ENCODE results near the gene MOB4.

MOB4 gene

DNA sequence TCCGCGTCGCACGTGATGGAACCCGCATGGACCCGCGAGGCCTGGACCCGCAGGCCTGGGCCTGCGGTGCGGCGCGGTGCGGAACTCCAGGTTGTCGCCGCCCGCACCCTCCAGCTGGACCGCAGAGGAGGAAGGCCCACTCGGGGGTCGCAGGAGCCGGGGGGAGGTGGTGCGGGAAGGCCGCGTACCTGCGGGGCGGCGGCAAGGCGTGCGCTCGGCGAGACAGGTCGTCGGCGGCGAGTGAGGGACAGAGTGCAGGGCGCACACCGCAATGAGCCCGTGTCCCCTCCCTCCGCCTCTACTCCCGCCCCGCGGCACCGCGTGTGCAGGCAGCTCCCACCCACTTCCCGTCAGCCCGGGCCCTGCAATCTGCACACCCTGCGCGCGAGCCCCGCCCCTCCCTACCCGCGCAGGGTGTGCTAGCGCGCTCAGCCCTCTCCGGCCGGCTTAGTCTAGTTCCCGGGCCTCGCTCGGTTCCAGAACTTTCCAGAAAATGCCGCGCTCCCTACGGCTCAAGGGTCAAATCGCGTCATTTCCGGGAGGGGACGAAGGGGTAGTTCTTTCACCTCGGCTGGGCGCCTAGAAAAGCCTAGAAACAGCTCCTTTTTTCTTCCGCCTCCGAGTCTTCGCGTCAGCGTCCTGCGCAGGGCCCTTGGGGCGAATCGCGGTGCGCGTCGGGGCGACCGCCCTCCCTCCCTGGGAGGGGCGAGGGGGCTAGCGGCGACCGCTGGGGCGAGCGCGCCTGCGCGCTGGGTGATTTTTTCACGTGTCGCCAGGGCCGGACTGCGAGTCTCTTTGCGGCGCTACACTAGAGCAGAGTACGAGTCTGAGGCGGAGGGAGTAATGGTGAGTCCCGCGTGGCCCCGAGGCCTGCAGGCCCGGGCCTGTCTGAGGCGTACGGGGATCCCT is 16.0 kb upstream of the MOB4 start, which contains the start of the genes HSPD1 and HSPE1:
TSS of gene HSPD1 (minus strand) at position 247 of the 909 bp plus-strand sequence. CDS start 992 bp downstream, outside the sequence.
TSS of gene HSPE1 (plus strand) at position 786 of the 909 bp plus-strand sequence. CDS start at position 844, 58 bp downstream.
- Histone ChIP-seq H3K4me3 (ENCODE audit: low read depth, low read length) (peak within 1 kb of the TSS; percentile 91), H3K23ac (ENCODE audit: low read length) (no peak within 1 kb of the TSS), H3K9ac (ENCODE audit: low read length) (peak within 1 kb of the TSS; percentile 87), H3K79me1 (ENCODE audit: low read length) (peaks cover 14% of the 10 kb centered on the region), H3K4me2 (ENCODE audit: low read length) (peak within 1 kb of the TSS; percentile 88), H3K18ac (ENCODE audit: low read length) (peak within 1 kb of the TSS; percentile 71), H3K14ac (ENCODE audit: low read length) (peak within 1 kb of the TSS; percentile 79), H3K9me3 (ENCODE audit: insufficient read depth, low read depth, low read length) (no peaks in the 10 kb centered on the region), H3K4me1 (ENCODE audit: control insufficient read depth in 1 of 2, insufficient read depth in 2 of 2, low read length in 2 of 2) (peaks cover 0 to 3% of the 10 kb centered on the region in 2 experiments), H3K4ac (ENCODE audit: low read depth, low read length) (peak within 1 kb of the TSS; percentile 75), H4K91ac (ENCODE audit: low read depth, low read length) (peak within 1 kb of the TSS; percentile 83), H3K27ac (ENCODE audit: low read depth, low read length) (peak within 1 kb of the TSS; percentile 90), H2AK5ac (ENCODE audit: low read length) (peak within 1 kb of the TSS; percentile 31), H2BK120ac (ENCODE audit: insufficient read depth, low read length, poor library complexity) (peak within 1 kb of the TSS; percentile 85), H2BK5ac (ENCODE audit: low read depth, low read length, poor library complexity) (peak within 1 kb of the TSS; percentile 71), H3K79me2 (ENCODE audit: control insufficient read depth, insufficient read depth, low read length, poor library complexity) (peaks cover 20% of the 10 kb centered on the region), H2BK12ac (ENCODE audit: low read length) (no peak within 1 kb of the TSS), H4K8ac (ENCODE audit: low read depth, low read length) (peak within 1 kb of the TSS; percentile 74), H3K36me3 (ENCODE audit: control insufficient read depth in 1 of 2, insufficient read depth in 2 of 2, low read length in 2 of 2) (peaks cover 12 to 20% of the 10 kb centered on the region in 2 experiments), H2AFZ (ENCODE audit: insufficient read depth, low read length, poor library complexity) (peak within 1 kb of the TSS; percentile 75), H3K27me3 (ENCODE audit: insufficient read depth, low read length) (no peaks in the 10 kb centered on the region), H4K12ac (ENCODE audit: low read depth, low read length) (peak within 1 kb of the TSS; percentile 68)
- peak; percentile 99 to 100 for DNase-seq
- no CpG with 5 or more reads among the region's 104 CpGs for WGBS (ENCODE audit: extremely low coverage, insufficient coverage, insufficient read length)

DNA sequence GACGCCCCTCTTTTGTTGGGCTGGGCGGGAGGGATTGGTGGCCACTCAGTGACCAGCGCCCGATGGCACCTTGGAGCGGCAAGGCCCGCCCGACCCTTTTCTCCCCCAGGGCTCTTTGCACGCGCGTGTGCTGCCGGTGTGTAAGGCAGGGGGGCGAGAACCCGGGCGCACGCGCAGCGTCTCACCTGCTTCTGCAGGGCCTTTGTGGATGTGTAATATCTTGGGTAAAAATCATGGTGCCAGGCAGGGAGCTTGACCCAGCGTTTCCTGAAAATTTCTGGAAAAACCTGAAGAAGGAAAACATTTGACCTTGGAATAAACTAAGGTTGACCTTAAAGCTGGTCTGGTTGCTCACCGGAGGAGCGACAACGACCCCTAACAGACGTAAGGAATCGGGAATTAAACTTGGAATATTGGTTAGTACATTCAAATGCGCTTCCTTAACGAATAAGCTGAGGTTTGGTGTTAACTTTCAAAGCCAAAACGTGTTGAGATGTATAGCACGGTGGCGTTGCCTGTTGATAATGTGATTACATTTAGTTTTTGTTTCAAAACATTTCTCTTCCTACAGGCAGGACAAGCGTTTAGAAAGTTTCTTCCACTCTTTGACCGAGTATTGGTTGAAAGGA is 15.2 kb upstream of the MOB4 start:
- Histone ChIP-seq H3K18ac (ENCODE audit: low read length) (no peak overlapping the region), H2BK12ac (ENCODE audit: low read length) (no peak overlapping the region), H3K4me1 (ENCODE audit: control insufficient read depth in 1 of 2, insufficient read depth in 2 of 2, low read length in 2 of 2) (peaks cover 0 to 3% of the 10 kb centered on the region in 2 experiments), H4K12ac (ENCODE audit: low read depth, low read length) (peak overlapping the region; percentile 45), H3K4me2 (ENCODE audit: low read length) (peak overlapping the region; percentile 88), H3K79me2 (ENCODE audit: control insufficient read depth, insufficient read depth, low read length, poor library complexity) (peaks cover 20% of the 10 kb centered on the region), H3K4me3 (ENCODE audit: low read depth, low read length) (peak overlapping the region; percentile 91), H4K91ac (ENCODE audit: low read depth, low read length) (peak overlapping the region; percentile 83), H4K8ac (ENCODE audit: low read depth, low read length) (peak overlapping the region; percentile 74), H3K36me3 (ENCODE audit: control insufficient read depth in 1 of 2, insufficient read depth in 2 of 2, low read length in 2 of 2) (peaks cover 11 to 17% of the 10 kb centered on the region in 2 experiments), H3K27ac (ENCODE audit: low read depth, low read length) (peak overlapping the region; percentile 90), H3K4ac (ENCODE audit: low read depth, low read length) (peak overlapping the region; percentile 61), H2BK5ac (ENCODE audit: low read depth, low read length, poor library complexity) (peak overlapping the region; percentile 71), H2AFZ (ENCODE audit: insufficient read depth, low read length, poor library complexity) (peak overlapping the region; percentile 75), H3K14ac (ENCODE audit: low read length) (peak overlapping the region; percentile 41), H3K9ac (ENCODE audit: low read length) (peak overlapping the region; percentile 78), H3K79me1 (ENCODE audit: low read length) (peaks cover 14% of the 10 kb centered on the region), H3K9me3 (ENCODE audit: insufficient read depth, low read depth, low read length) (no peaks in the 10 kb centered on the region), H3K27me3 (ENCODE audit: insufficient read depth, low read length) (no peaks in the 10 kb centered on the region), H3K23ac (ENCODE audit: low read length) (no peak overlapping the region), H2AK5ac (ENCODE audit: low read length) (peak overlapping the region; percentile 4), H2BK120ac (ENCODE audit: insufficient read depth, low read length, poor library complexity) (peak overlapping the region; percentile 85)
- peak in 1 of 2 donors; percentile 28 for DNase-seq
- no CpG with 5 or more reads among the region's 30 CpGs for WGBS (ENCODE audit: extremely low coverage, insufficient coverage, insufficient read length)

DNA sequence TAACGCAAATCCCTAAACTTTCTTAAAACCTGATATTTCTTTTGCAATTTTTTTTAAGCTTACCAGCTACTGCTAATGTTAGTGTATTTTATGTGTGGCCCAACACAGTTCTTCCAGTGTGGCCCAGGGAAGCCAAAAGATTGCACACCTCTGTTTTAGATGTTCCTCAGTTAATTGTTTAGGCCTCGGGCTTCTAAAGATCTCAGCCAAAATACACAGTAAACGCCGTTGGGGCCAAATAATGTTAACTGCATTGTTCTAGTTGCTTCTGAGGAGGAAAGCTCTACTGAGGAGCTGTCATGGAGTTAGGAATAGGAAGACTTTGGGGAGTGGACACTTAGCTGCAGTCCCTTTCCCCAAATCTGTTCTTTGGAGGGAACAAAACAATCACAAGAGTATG is 13.7 kb upstream of the MOB4 start:
- H3K79me2 ChIP-seq (ENCODE audit: control insufficient read depth, insufficient read depth, low read length, poor library complexity): peaks cover 20% of the 10 kb centered on the region
- no peak overlapping the region for H3K23ac ChIP-seq (ENCODE audit: low read length)

DNA sequence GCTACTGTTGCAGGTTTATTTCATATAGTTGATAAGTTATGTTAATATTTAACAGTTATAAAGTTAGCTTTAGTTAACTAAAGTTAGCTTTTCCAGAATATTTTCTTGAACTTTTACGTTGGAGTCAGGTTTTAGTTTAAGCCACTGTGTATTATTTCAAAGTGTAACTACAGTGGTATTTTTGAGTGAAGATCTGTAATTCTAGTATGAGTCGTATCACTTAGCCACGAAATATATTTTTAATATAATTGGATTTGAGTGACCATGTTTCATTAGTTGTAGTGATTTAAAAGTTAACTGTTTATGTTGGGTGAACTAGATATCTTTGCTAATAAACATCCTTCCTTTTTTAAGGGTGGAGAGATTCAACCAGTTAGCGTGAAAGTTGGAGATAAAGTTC is 13.2 kb upstream of the MOB4 start:
- Histone ChIP-seq H3K79me2 (ENCODE audit: control insufficient read depth, insufficient read depth, low read length, poor library complexity) (peaks cover 20% of the 10 kb centered on the region), H2BK12ac (ENCODE audit: low read length) (no peak overlapping the region), H3K4me2 (ENCODE audit: low read length) (no peak overlapping the region), H3K14ac (ENCODE audit: low read length) (no peak overlapping the region), H2AK5ac (ENCODE audit: low read length) (no peak overlapping the region), H3K4me1 (ENCODE audit: control insufficient read depth in 1 of 2, insufficient read depth in 2 of 2, low read length in 2 of 2) (peaks cover 0 to 3% of the 10 kb centered on the region in 2 experiments), H3K27ac (ENCODE audit: low read depth, low read length) (no peak overlapping the region), H3K79me1 (ENCODE audit: low read length) (peaks cover 14% of the 10 kb centered on the region), H4K91ac (ENCODE audit: low read depth, low read length) (no peak overlapping the region), H3K9me3 (ENCODE audit: insufficient read depth, low read depth, low read length) (no peaks in the 10 kb centered on the region), H4K8ac (ENCODE audit: low read depth, low read length) (no peak overlapping the region), H3K27me3 (ENCODE audit: insufficient read depth, low read length) (no peaks in the 10 kb centered on the region), H2BK120ac (ENCODE audit: insufficient read depth, low read length, poor library complexity) (no peak overlapping the region), H3K23ac (ENCODE audit: low read length) (no peak overlapping the region), H2BK5ac (ENCODE audit: low read depth, low read length, poor library complexity) (no peak overlapping the region), H3K9ac (ENCODE audit: low read length) (no peak overlapping the region), H3K18ac (ENCODE audit: low read length) (no peak overlapping the region), H4K12ac (ENCODE audit: low read depth, low read length) (no peak overlapping the region), H3K36me3 (ENCODE audit: control insufficient read depth in 1 of 2, insufficient read depth in 2 of 2, low read length in 2 of 2) (peaks cover 9 to 11% of the 10 kb centered on the region in 2 experiments), H2AFZ (ENCODE audit: insufficient read depth, low read length, poor library complexity) (no peak overlapping the region), H3K4ac (ENCODE audit: low read depth, low read length) (no peak overlapping the region), H3K4me3 (ENCODE audit: low read depth, low read length) (no peak overlapping the region)
- no peak for DNase-seq
- WGBS (ENCODE audit: extremely low coverage, insufficient coverage, insufficient read length): no CpG with 5 or more reads among the region's 4 CpGs

More for the DNA sequence above, 13.7 kb upstream of the MOB4 start:
- H2BK120ac ChIP-seq (ENCODE audit: insufficient read depth, low read length, poor library complexity): no peak overlapping the region
- no peak overlapping the region for H3K27ac ChIP-seq (ENCODE audit: low read depth, low read length)
- H3K27me3 ChIP-seq (ENCODE audit: insufficient read depth, low read length): no peaks in the 10 kb centered on the region
- H2AFZ ChIP-seq (ENCODE audit: insufficient read depth, low read length, poor library complexity): no peak overlapping the region
- H2AK5ac ChIP-seq (ENCODE audit: low read length): no peak overlapping the region
- no peak overlapping the region for H2BK5ac ChIP-seq (ENCODE audit: low read depth, low read length, poor library complexity)
- H4K91ac ChIP-seq (ENCODE audit: low read depth, low read length): no peak overlapping the region
- WGBS (ENCODE audit: extremely low coverage, insufficient coverage, insufficient read length): no CpG with 5 or more reads among the region's 4 CpGs
- H3K79me1 ChIP-seq (ENCODE audit: low read length): peaks cover 14% of the 10 kb centered on the region
- no peak overlapping the region for H4K8ac ChIP-seq (ENCODE audit: low read depth, low read length)
- no peak overlapping the region for H2BK12ac ChIP-seq (ENCODE audit: low read length)
- H3K9me3 ChIP-seq (ENCODE audit: insufficient read depth, low read depth, low read length): no peaks in the 10 kb centered on the region
- H3K9ac ChIP-seq (ENCODE audit: low read length): no peak overlapping the region
- peaks cover 0 to 3% of the 10 kb centered on the region in 2 experiments for H3K4me1 ChIP-seq (ENCODE audit: control insufficient read depth in 1 of 2, insufficient read depth in 2 of 2, low read length in 2 of 2)
- peak overlapping the region; percentile 33 for H3K4me2 ChIP-seq (ENCODE audit: low read length)
- no peak overlapping the region for H4K12ac ChIP-seq (ENCODE audit: low read depth, low read length)
- peaks cover 9 to 11% of the 10 kb centered on the region in 2 experiments for H3K36me3 ChIP-seq (ENCODE audit: control insufficient read depth in 1 of 2, insufficient read depth in 2 of 2, low read length in 2 of 2)
- H3K14ac ChIP-seq (ENCODE audit: low read length): no peak overlapping the region
- no peak overlapping the region for H3K18ac ChIP-seq (ENCODE audit: low read length)
- H3K4me3 ChIP-seq (ENCODE audit: low read depth, low read length): no peak overlapping the region
- peak overlapping the region; percentile 80 for H3K4ac ChIP-seq (ENCODE audit: low read depth, low read length)
- no peak for DNase-seq
